Prostate gland (tissue), 2 donors: ENCODE data around the gene TXNDC15. TPM values are rescaled to one million over a fixed set of nuclear protein-coding genes. Genes with fewer than 3 reads are reported as not detected.
A peak's percentile ranks its signal among the peaks of the same experiment; 100 is the strongest.
"Not testable (repeated sequence)": the region's sequence is repeated elsewhere in the genome, so short reads cannot be mapped to it uniquely, and the experiment has no call there.

Source experiments
- DNase-seq: peaks from one replicate; pipeline ENCODE4 v3.0.0-alpha.2; 2019; ENCODE audit warnings: low spot score
- H3K27ac ChIP-seq, 2 donors: fragments of 200-600 bp; sonication (generic); 2 replicates each; pipeline ENCODE4 v1.5.1; 2017 to 2019
- H3K27me3 ChIP-seq: fragments of 200-600 bp; sonication (generic); replicated peaks from 2 replicates; pipeline ENCODE4 v1.5.1; 2019; ENCODE audit not compliant: insufficient read depth
- H3K36me3 ChIP-seq, 2 donors: fragments of 200-600 bp; sonication (generic); 1 replicate in 1 of 2; 2 replicates in 1 of 2; pipeline versions ENCODE4 v1.5.1 to v1.8.1; 2017 to 2019
- H3K4me1 ChIP-seq: fragments of 200-600 bp; sonication (generic); replicated peaks from 2 replicates; pipeline ENCODE4 v1.5.1; 2019
- H3K4me3 ChIP-seq, 2 donors: fragments of 200-600 bp; sonication (generic); 2 replicates each; pipeline ENCODE4 v1.5.1; 2017 to 2019
- H3K9me3 ChIP-seq: fragments of 200-600 bp; sonication (generic); 2 replicates; pipeline ENCODE4 v1.5.1; 2017
- CTCF ChIP-seq, 4 experiments: fragments of 200-600 bp in 2 of 4; fragments of 450-650 bp in 2 of 4; sonication (generic) in 2 of 4; IDR thresholded peaks; 1 replicate in 3 of 4; 2 replicates in 1 of 4; pipeline ENCODE4 v1.5.1; 2016 to 2019; ENCODE audit warnings: antibody characterized with exemption in 4 of 4, mild to moderate bottlenecking in 2 of 4, moderate library complexity in 2 of 4
- POLR2A ChIP-seq: fragments of 450-650 bp; IDR thresholded peaks from one replicate; pipeline ENCODE4 v1.6.1; 2016; ENCODE audit warnings: antibody characterized with exemption, mild to moderate bottlenecking
- POLR2AphosphoS5 ChIP-seq: sonication (generic); formaldehyde crosslinking; IDR thresholded peaks from one replicate; pipeline ENCODE4 v1.6.1; 2017; ENCODE audit warnings: antibody characterized with exemption
- WGBS: methylation state at CpG from one replicate; pipeline ENCODE4 v1.1.5; 2018; 5-methylcytosine and 5-hydroxymethylcytosine counted together
- intact Hi-C: fragments of 100-400 bp; cut with DNase I; formaldehyde crosslinking; loops from one replicate; pipeline ENCODE4 v1.14.2; 2022
- total RNA-seq, 2 donors: library from RNA; depleted of rRNA; stranded (reverse); fragments of >200 nt; gene quantifications; one replicate each; pipeline ENCODE4 v1.1.0, GENCODE V29; 2016

Gene TXNDC15
- total RNA-seq, 2 donors from 2014 or later: 76.1 to 132 TPM

- DNase-seq: no peak
- Histone ChIP-seq H3K9me3 (no peaks in the 10 kb centered on the region), H3K4me1 (no peaks in the 10 kb centered on the region), H3K27ac (no peak overlapping the region), H3K36me3 (no peaks in the 10 kb centered on the region), H3K4me3 (no peak overlapping the region), H3K27me3 (no peaks in the 10 kb centered on the region)
- intact Hi-C loops: no loop called here
- TF ChIP-seq POLR2A: no peak
- TF ChIP-seq POLR2AphosphoS5: no peak
- TF ChIP-seq CTCF (IDR thresholded peaks at IDR 0.05): no peak
- 98% methylated on average over 2 of the region's 2 CpGs for WGBS
These were observed 38.5 kb upstream of the TXNDC15 start for GRCh38 chr5:134835623-134836022.

- no peaks in the 10 kb centered on the region for H3K27me3 ChIP-seq
- intact Hi-C loops: no loop called here
- 97% methylated on average over 3 of the region's 3 CpGs for WGBS
- no peak overlapping the region for H3K4me3 ChIP-seq
- no peak for DNase-seq
- TF ChIP-seq POLR2AphosphoS5 (no peak), CTCF (IDR thresholded peaks at IDR 0.05) (no peak), POLR2A (no peak)
- no peak overlapping the region for H3K27ac ChIP-seq
- no peaks in the 10 kb centered on the region for H3K4me1 ChIP-seq
- no peaks in the 10 kb centered on the region for H3K36me3 ChIP-seq
- no peaks in the 10 kb centered on the region for H3K9me3 ChIP-seq
These were observed 36.5 kb upstream of the TXNDC15 start for GRCh38 chr5:134837530-134838181.

GRCh38 chr5:134838361-134838760 lies 35.8 kb upstream of the TXNDC15 start:
- H3K27me3 ChIP-seq, H3K27ac ChIP-seq, H3K36me3 ChIP-seq, H3K9me3 ChIP-seq, intact Hi-C loops, H3K4me3 ChIP-seq, H3K4me1 ChIP-seq, DNase-seq: not testable (repeated sequence)
- WGBS: 84% methylated on average over 9 of the region's 9 CpGs

GRCh38 chr5:134840811-134841210 lies 33.4 kb upstream of the TXNDC15 start:
- Histone ChIP-seq H3K4me3 (no peak overlapping the region), H3K27me3 (no peaks in the 10 kb centered on the region), H3K4me1 (no peaks in the 10 kb centered on the region), H3K36me3 (no peaks in the 10 kb centered on the region), H3K27ac (no peak overlapping the region), H3K9me3 (no peaks in the 10 kb centered on the region)
- DNase-seq: no peak
- WGBS: 93% methylated on average over 3 of the region's 3 CpGs
- no peak for TF ChIP-seq POLR2AphosphoS5
- TF ChIP-seq CTCF (IDR thresholded peaks at IDR 0.05): no peak
- TF ChIP-seq POLR2A: no peak
- intact Hi-C loops: loop anchor here (10.0 kb wide), 1 partner anchor 174 kb away; no protein-coding TSS in a partner anchor

GRCh38 chr5:134844252-134844651 lies 29.9 kb upstream of the TXNDC15 start:
- no peak for TF ChIP-seq POLR2AphosphoS5
- no peak for TF ChIP-seq POLR2A
- no peak for TF ChIP-seq CTCF (IDR thresholded peaks at IDR 0.05)
- DNase-seq: no peak
- no peaks in the 10 kb centered on the region for H3K9me3 ChIP-seq
- no peak overlapping the region for H3K4me3 ChIP-seq
- peak overlapping the region in 1 of 2 donors; percentile 96 for H3K27ac ChIP-seq
- intact Hi-C loops: loop anchor here (10.0 kb wide), 1 partner anchor 171 kb away; no protein-coding TSS in a partner anchor
- H3K4me1 ChIP-seq: peaks cover 6% of the 10 kb centered on the region
- no peaks in the 10 kb centered on the region for H3K36me3 ChIP-seq
- WGBS: 91% methylated on average over 1 of the region's 1 CpG
- no peaks in the 10 kb centered on the region for H3K27me3 ChIP-seq
